ENCODE results near the gene ERBB2.
"Not testable (repeated sequence)": the region's sequence is repeated elsewhere in the genome, so short reads cannot be mapped to it uniquely, and the experiment has no call there.

ERBB2 gene

GRCh38 chr17:39744836-39745215 lies 45.0 kb downstream of the ERBB2 start:
- no peak for DNase-seq (ENCODE audit: low read depth in 2 of 2)

- no peak for DNase-seq (ENCODE audit: low read depth in 2 of 2)
Observed at GRCh38 chr17:39745335-39746144, 45.7 kb downstream of the ERBB2 start.

GRCh38 chr17:39746145-39746461 lies 46.2 kb downstream of the ERBB2 start:
- no peak for DNase-seq (ENCODE audit: low read depth in 2 of 2)

GRCh38 chr17:39747745-39748144 lies 47.9 kb downstream of the ERBB2 start:
- no peak for DNase-seq (ENCODE audit: low read depth in 2 of 2)

DNA sequence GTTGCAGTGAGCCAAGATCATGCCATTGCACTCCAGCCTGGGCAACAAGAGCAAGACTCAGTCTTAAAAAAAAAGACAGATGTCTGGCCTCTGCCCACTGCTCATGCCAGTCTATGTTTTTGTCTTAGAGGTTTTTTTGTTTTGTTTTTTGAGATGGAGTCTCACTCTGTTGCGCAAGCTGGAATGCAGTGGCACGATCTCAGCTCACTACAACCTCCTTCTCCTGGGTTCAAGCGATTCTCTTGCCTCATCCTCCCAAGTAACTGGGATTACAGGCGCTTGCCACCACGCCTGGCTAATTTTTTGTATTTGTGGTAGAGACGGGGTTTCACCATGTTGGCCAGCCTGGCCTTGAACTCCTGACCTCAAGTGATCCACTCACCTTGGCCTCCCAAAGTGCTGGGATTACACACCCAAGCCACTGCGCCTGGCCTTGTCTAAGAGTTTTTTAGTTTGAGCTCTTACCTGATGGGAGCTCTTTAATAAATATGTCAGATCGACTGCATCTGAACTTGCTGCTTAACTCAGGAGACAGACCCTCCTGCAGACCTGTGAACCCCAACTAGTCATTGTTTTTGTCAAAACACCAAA lies 48.7 kb downstream of the ERBB2 start:
- DNase-seq (ENCODE audit: low read depth in 2 of 2): not testable (repeated sequence)

DNA sequence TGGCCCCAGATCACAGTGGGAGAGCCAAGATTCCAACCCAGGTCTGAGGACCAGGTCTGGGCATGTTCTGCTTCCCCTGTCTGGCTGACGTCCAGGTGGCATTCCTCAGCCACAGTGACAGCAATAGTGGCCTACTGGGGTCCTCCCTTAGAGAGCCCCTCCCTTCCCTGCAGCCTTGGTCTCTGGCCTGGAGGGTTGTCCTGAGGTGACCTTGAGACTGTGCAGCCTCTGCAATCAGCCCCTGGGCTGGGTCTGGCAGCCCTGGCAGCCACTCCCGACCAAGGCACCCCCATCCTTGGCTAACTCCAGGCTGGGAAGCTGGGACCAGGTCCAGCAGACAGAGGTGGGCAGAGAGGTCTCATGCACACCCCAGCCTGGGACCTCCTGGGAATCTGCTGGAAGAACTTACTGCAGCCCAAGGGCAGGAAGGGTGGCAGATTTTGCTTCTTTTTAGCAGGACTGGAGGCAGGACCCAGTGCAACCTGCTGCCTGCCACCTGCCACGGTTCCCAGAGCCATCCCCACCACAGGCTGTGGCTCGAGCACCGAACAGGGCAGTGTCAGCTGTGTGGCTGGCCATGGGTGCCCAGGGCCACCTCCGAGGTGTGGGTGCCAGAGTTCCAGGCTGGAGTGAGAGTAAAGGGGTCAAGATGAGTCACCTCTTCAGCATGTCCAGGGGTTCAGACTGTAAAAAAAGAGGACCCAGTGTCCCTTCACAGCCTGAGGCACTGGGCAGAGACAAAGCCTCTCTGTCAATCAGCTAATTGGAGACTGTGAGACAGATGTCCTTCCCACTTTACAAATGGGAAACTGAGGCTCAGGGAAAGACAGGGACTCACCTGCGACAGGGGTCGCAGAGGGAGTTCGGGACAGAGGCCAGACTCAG lies 50.5 kb downstream of the ERBB2 start:
- DNase-seq (ENCODE audit: low read depth in 2 of 2): no peak

GRCh38 chr17:39751016-39751543 lies 51.2 kb downstream of the ERBB2 start:
- no peak for DNase-seq (ENCODE audit: low read depth in 2 of 2)

GRCh38 chr17:39751637-39752036 lies 51.8 kb downstream of the ERBB2 start:
- no peak for DNase-seq (ENCODE audit: low read depth in 2 of 2)

GRCh38 chr17:39752241-39752881 lies 52.5 kb downstream of the ERBB2 start:
- no peak for DNase-seq (ENCODE audit: low read depth in 2 of 2)

DNA sequence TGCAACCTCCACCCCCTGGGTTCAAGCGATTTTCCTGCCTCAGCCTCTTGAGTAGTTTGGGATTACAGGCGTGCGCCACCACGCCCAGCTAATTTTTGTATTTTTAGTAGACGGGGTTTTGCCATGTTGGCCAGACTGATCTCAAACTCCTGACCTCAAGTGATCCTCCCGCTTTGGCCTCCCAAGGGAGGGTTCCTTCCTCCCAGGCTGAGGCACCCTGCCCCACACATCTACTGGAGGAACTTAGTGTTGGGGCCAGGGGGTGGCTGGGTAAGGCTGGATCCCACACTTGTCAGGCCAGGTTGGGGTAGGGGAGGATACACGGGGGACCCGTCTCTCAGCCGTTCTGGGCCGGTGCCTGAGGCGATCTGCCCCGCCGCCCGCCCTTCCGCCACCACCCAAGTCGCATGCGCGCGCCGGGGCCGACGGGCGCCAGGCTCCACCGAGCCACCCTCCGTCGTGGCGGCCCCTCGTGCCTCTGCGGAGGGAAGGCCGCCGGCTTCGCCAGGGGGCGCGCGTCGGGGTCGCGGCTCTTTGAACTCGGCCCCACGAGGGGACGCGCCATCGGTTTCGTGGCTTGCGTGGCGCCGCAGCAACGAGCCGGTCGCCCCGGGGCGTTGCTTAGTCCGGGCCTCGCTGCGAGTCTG lies 53.8 kb downstream of the ERBB2 start:
- DNase-seq (ENCODE audit: low read depth in 2 of 2): no peak

DNA sequence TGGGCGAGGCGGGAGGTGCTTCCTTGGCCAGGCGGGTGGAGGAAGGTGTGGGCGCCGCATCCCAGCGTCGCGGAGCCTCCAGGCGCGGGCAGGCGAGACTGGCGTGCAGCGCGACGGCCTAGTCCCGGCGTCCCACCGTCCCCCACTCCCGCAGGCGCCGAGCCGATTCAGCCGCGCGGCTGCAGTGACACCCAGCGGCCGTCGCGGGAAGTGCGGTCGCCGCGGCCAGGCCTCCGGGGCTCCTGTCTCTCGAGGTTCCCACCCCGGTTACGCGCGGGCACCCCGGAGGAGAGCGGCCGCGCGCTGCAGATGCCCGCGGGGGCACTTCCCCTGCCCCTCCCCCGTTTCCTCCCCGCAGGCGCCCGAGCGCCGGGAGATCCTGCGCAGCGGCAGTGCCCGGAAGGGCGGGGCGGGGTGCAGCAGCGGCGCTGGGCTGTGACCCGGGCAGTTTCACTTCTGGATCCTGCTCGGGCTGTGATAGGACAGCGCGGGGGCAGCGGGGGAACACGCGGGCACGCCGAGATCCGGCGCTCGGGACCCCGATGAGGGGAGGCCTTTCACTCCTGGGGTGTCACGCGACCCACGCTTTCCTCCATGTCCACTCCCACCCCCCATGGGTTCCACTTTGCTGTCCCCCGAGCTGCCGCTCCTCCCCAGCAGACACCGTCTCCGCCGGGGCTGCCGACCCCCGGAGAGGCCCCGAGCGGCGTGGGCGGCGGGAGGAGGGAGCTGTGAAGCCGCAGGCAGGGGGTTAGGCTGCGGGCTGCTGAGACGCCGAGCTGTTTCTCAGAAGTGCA lies 54.5 kb downstream of the ERBB2 start:
- DNase-seq (ENCODE audit: low read depth in 2 of 2): peak; percentile 86 to 93

- DNase-seq (ENCODE audit: low read depth in 2 of 2): no peak
Observed at GRCh38 chr17:39754958-39755553, 55.2 kb downstream of the ERBB2 start.

DNA sequence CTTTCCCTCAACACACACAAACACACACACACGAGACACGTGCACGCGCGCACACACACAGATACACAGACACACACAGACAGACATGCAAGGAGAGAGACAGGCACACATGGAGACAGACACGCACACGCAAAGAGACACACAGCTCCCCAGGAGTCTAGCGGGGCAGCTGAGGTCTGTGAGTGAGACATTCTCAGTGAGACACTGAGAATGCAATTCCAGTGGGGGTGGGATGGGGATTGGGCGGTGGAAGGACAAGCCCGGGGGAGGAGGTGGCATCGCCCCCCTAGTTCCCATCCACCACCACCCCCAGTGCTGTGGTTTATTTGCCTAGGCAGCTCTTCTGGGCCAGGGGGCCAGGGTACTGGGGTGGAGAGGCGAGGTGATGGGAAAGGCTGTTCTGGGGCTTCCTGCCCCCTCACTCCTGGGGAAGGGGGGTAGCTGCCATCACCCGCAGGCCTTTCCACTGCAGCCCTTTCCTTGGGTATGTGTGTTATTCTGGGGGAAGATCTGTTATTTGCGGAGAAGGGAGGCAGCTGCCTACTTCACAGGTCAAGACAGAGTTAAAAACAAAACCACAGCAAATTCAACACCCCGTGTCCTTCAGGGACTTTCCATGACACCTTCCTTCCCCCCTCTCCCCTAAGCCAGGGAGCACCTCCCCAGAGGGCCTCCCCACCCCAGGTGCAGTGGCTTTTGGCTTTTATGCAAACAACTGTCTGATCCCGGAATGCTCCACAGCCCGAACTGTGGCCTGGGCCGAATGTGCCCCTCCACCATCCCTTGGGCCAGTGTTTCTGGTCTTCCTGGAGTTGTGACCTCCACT lies 55.9 kb downstream of the ERBB2 start:
- DNase-seq (ENCODE audit: low read depth in 2 of 2): peak; percentile 42 to 46

DNA sequence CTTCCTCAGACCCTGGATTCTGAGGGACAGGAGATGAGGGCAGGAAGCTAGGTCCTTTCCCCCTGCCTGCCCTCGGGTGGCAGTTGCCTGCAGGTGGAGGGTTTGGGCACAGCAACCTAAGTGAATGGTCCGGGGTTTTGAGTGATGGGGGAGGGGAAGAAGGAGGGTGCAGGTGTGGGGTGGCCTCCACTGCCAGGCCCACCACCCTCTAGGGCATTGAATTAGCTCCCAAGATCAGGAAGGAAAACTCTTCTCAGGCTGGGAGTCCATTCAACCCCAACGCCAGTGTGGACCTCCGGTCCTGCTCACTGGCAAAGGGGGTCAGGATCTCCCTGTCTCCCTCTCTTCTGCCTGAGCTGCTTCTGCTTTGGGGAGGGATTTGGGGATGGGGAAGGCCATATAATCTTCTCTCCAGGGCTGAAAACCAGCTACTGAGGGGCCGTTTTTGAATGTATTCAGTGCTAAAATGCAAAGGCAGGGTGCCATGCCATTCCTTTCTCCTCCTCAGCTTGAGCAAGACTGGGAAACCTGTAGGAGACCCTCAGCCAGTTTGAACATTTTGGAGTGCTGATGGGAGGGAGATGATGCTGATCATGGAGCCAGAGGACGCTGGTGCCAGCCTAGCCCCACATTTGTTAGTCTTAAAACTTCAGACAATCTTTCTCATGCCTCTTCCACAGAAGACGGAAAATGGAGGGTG lies 56.7 kb downstream of the ERBB2 start:
- DNase-seq (ENCODE audit: low read depth in 2 of 2): no peak

DNA sequence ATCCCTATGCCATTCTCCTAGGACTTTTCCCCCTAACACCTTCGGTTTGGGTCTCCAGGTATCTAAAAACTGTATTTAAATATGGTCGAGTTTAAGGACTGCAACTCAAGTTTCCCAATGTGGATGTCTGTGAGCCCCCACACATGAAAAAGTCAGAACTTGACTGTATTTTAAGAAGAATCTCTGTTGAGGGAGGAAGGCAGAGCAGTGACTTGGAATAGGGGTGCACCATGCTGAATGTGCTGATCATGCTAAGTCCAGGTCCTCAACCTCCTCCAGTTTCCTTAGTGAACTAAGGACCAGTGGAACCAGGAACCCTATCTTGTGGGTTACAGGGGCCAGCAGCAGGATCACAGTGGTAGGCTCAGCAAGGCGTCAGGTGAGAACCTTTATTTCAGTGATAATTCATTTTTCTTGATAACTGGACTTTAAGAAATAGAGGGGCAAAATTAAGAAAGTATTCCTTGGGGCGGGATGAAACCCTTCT lies 57.4 kb downstream of the ERBB2 start:
- DNase-seq (ENCODE audit: low read depth in 2 of 2): no peak

DNA sequence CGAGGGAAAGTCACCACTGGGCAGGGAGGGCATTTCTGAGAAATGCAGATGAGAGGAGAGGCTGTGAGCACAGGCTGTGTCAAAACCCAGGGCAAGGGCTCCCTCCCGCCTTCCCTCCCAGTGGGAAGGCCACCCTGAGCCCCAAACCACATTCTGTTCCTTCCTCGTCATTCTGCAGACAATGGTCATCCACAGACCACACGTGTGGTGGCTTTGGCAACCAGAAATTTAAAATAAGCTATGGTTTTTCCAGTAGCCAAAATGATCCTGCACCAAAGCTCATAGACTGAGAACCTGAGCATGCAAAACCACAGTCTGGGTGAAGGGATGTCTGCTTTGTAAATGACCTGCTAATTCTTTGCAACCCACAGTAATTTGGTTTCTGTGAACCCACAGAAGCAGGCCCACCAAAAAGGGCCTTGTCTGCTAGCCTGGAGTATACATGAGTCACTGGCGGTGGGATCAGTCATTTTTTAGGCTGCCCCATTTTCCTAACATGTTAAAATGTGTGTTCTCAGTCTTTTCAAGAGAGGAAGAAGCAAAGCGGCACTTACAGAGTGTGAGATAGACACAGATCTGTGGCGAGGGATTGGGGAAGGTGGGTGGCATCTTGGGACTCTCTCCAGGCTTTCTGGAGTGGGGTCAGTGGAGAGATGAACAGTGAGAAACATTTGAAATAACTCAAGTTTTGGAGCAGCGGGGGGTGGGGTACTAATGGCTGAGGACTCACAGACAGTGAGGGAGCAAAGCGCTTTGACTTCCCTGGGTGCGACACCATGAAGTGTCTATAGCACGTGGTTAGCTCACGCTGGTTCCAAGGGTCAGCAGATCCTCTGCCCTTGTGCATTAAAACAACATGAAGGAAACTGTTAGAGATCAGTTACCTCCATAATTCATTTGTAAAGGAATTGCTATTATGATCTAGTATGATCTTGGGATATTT lies 58.3 kb downstream of the ERBB2 start:
- DNase-seq (ENCODE audit: low read depth in 2 of 2): peak; percentile 33 to 34

GRCh38 chr17:39759204-39759603 lies 59.3 kb downstream of the ERBB2 start:
- DNase-seq (ENCODE audit: low read depth in 2 of 2): no peak

All from stimulated activated CD8-positive, alpha-beta memory T cell treated with anti-CD3 and anti-CD28 coated beads, Interleukin-15, amount 100 ng/mL, for 4 hours (primary cell).